Mesenteric fat pad (tissue), 1 donor: ENCODE results near the gene RGS12. TPM values are rescaled to one million over a fixed set of nuclear protein-coding genes. Genes with fewer than 3 reads are reported as not detected.

Source experiments
- DNase-seq: peaks from one replicate; pipeline ENCODE4 v3.0.0-alpha.2; 2020; ENCODE audit warnings: low spot score
- total RNA-seq: library from RNA; stranded (reverse); fragmentation: NEBNext Ultra II Directional; extraction: Animal tissue kit (Norgen Biotek cat#: 25700); gene quantifications from one replicate; pipeline ENCODE4 v1.2.1, GENCODE V29; 2021
- donor health status: DM: yes; HTN: yes; CAD: no.

RGS12 gene
- total RNA-seq, 1 donor from 2014 or later, result 26.3 TPM

DNA sequence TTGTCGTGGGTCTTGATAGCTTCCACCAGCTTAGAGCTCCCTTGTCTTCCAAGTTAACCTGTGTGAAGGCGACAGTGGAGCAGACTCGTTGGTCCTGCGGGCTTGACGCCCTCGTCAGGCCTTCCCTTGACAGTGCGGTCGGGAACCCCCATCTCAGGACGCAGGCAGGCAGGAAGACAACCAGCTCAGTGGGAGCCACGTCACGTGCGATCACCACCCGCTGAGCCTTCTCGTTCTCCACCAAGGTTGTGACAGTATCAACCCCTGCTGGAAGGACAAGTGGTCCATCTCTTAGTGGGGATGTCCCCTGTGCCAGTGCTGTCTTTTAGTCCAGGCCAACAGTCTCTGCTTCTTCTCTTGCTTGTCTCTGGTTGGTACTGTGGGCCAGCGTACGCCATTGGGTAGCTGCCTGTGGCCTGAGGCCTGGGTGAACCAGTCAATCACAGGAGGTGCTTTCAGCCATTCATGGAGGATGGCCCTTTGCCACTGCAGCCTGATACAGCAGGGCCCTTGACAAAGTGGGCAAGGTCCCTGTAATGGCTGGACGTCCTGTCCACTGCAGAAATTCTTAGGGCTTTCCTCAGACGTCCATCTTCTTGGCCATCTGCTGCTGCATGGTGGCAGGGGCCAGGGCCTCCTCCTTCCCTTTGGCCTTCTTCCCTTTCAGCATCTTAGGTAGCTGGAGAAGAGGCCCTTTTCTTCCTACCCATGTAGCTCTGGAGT lies 31.4 kb downstream of the RGS12 start:
- peak; percentile 83 for DNase-seq

- DNase-seq, result peak; percentile 65
These were observed 36.2 kb downstream of the RGS12 start for GRCh38 chr4:3328814-3329663.

DNA sequence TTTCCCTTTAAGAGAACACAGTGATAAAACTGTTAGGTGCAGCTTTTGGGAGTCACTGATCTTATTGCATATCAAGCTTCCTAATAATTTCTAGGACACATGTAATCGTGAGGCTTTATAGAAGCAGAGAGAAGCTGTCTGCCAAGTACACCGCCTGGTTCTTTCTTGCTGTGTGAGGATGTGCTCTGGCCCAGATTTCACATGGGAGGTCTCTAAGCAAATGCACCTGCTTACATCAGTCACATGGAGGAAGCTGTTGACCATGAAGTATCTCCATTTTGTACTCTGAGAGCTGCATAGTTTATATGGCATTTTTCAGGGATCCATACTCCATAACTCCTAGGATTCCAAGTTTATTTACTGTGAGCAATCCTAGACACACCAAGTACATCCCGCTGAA lies 37.1 kb downstream of the RGS12 start:
- no peak for DNase-seq

- no peak for DNase-seq
These were observed 37.9 kb downstream of the RGS12 start for GRCh38 chr4:3330707-3331106.

DNA sequence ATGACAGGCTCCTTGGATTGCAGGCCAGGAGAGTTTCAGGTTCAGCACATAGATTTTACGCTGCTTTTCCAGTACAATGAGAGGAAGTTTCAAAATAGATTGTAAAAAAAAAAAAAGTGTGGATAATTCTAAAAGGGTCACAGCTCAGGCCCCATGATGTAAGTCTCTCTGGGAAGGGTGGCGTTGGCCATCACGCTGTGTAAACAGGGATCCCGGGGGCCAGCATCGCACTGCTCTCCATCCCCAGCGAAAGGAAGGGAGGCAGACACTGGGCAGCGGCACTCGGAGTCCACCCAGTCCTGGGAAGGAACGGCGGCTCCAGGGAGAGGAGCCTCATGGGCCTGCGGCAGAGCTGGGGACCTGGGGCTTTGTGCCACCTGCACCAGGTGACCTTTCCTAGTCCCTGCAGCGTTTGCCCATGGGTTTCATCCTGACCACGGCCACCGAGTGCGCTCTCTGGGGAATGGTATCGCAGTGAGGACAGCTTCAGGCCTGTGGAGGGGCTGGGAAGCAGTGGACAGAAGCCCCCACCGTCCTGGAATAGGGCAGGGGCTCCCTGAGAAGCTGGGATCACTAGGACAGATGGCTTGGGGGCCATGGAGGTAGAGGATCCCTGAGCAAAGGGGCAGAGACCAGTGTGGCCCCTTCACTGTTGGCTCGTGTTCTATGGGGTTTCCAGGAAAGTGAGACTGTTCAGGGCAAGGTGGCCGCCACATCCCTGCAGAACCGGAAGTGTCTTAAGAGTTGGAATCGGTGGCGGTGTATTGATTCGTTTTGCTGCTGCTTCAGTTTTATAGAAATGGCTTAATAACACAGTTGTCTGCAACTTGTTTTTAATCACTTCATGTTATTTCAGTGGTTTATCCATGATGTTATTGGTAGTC lies 38.9 kb downstream of the RGS12 start:
- peak; percentile 87 for DNase-seq

DNA sequence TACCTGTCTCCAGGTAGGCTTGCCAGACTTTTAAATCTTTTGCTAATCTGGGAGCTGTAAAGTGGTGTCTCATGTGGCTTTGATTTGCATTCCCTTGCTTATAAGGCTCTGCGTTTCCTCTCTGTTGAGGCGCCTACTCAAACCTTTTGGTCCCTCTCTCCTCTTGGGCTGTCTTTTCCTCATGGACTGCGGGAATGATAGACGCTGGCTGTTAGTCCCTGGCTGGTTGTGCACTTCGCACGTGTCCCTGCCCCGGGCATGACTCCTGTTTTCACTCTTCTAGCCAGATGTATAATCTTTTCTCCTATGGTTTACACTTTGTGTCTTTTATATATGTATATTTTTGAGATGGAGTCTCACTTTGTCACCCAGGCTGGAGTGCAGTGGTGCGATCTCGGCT lies 39.7 kb downstream of the RGS12 start:
- DNase-seq, result peak; percentile 33

GRCh38 chr4:3334316-3334715 lies 41.5 kb downstream of the RGS12 start:
- no peak for DNase-seq

DNA sequence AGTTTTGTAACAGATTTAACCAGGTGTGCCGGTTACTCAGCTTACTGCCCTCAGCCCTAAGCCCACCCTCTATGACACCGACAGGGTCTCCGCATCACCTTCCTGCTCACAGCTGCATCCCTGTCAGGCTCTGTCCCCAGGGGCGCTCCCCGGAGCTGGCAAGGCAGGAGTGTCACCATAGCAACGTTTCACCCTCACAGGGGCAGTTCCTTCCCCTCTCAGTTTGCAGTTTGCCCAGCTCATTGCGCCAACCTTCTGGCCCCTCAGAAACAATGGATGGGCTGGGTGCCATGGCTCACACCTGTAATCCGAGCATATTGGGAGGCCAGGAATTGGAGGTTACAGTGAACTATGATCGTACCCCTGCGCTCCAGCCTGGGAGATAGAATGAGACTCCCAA lies 42.6 kb downstream of the RGS12 start:
- no peak for DNase-seq

GRCh38 chr4:3335982-3336381 lies 43.2 kb downstream of the RGS12 start:
- DNase-seq, result no peak

- DNase-seq, result no peak
These were observed 43.8 kb downstream of the RGS12 start for GRCh38 chr4:3336382-3337356.

DNA sequence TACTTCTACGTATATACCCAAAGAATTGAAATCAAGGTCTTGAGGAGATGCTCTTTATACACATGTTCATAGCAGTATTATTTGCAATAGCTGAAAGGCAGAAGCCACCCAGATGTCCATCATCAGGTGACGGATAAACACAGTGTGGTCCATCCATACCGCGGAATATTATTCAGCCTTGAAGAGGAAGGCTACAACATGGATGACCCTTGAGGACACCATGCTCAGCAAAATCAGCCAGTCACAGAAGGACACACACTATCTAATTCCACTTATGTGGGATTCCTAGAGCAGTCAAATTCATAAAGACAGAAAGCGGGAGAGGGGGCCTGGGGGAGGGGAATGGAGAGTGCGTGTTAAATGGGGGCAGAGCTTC lies 44.5 kb downstream of the RGS12 start:
- DNase-seq, result no peak

GRCh38 chr4:3337811-3338210 lies 45.0 kb downstream of the RGS12 start:
- DNase-seq, result no peak

DNA sequence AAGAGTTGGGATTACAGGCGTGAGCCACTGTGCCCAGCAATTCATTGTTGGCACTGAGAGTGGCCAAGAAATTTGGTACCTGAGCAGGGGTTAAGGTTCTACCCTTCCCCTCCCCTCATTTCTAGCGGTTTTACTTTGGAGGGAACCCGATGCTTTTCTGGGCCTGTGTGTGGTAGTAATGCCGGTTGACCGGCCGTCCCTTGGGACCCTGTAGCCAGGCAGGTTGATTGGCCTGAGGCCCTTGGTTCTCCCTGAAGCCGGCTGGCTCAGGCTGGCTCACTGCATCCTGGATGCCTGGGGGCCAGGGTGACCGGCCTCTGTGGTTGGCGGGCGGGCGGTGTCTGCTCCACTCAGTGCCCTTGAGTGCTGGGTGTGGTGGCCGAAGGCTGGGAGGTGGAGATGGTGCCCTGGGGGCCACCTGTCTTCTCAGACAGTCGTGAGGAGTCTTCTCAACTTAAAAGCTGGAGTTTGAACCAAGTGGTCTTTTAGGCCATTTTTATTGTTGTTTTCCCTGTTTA lies 45.6 kb downstream of the RGS12 start:
- no peak for DNase-seq

DNA sequence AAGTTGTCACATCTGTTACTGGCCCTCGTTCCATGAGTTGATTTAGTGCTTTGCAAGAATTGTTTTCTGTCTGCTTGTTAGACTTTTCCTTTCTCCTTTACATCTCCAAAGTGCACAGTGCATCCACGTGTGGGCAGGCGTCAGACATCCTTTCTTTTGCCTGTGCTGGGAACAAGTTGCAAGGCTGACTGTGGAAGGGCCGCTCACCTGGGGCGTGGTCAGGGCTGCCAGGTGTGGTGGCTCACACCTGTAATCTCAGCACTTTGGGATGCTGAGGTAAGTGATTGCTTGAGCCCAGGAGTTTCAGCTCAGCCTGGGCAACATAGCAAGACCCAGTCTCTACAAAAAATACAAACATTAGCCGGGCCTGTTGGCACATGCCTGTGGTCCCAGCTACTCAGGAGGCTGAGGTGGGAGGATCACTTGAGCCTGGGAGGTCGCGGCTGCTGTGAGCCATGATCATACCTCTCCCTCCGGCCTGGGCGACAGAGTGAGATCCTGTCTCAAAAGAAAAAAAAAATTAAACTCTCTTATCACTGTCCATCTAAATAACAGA lies 46.2 kb downstream of the RGS12 start:
- DNase-seq, result no peak

DNA sequence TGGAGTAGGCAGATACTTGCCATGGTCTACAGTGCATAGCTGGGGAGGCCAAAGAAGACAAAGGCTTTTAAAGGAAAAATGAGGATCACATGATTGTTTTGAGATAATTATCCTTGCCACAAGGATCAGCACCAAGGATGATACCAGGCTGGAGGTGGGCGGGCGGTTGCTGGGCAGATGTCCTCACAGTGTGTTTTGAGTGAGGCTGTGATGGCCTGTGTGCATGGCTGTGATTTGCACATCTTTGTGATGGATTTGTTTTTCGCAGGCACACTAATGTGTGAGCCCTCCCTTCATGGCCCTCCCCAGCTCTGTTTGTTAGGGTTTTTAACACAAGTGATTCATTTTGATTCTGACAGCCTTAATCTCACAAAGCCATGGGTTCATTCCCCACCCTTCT lies 46.8 kb downstream of the RGS12 start:
- no peak for DNase-seq

DNA sequence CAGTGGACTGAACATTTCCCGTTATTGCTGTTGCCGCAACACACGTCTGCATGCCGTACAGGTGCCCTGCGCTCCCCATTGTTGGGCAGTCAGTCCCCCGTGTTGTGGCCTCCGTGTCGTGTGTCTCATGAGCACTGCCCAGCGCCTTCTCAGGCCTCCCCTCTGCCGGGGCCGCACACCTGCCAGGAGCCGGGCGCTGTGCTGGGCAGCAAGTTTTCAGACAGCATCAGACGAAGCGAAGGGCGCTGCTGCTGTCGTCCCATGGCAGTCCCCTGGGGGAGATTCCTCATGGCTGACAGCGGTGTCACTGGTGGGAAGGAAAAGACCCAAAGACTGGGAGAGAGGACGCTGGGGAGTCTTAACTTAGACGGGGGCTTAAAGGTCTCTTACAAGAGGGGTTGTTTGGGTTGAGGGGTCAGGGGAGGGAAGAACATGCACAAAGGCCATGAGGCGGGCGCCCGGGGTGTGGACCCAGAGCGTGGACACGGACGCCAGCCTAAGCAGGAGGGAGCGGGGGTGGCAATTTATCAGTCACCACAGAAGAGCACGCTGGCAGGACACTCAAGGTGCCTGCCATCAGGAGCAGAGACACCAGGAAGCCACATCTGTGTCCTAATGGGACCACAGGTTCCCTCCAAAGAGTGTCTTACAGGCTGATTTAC lies 47.3 kb downstream of the RGS12 start:
- DNase-seq, result no peak

- DNase-seq, result no peak
These were observed 47.9 kb downstream of the RGS12 start for GRCh38 chr4:3340700-3341083.

DNA sequence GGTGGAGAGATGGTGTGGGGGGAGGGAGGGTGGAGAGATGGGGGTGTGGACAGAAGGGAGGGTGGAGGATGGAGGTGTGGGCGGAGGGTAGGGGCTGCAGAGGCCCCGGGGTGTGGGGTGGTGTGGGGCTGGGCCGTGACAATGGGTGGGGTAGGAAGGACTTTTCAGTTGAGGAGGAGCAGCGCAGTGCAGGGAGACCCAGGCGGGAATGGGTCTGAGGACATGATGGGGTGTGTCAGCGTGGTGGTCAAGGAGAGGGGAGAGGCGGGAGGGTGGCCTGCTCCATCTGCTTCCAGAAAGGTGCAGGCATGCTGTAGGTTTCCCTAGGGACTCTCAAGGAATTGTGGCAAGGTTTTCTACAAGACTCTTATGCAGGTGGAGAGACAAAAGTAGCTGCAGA lies 48.9 kb downstream of the RGS12 start:
- DNase-seq, result no peak

- no peak for DNase-seq
These were observed 49.5 kb downstream of the RGS12 start for GRCh38 chr4:3342182-3342854.
